Spleen (tissue), 3 donors: ENCODE results near the gene PPM1M.

Source experiments
- POLR2A ChIP-seq, 3 donors: fragments of 450-650 bp; IDR thresholded peaks; one replicate each; pipeline ENCODE4 v1.5.1; 2017; ENCODE audit warnings: antibody characterized with exemption in 3 of 3, mild to moderate bottlenecking in 1 of 3
- POLR2AphosphoS5 ChIP-seq, 3 donors: sonication (generic); formaldehyde crosslinking; IDR thresholded peaks; one replicate each; pipeline ENCODE4 v1.5.1; 2017; ENCODE audit warnings: antibody characterized with exemption in 3 of 3

DNA sequence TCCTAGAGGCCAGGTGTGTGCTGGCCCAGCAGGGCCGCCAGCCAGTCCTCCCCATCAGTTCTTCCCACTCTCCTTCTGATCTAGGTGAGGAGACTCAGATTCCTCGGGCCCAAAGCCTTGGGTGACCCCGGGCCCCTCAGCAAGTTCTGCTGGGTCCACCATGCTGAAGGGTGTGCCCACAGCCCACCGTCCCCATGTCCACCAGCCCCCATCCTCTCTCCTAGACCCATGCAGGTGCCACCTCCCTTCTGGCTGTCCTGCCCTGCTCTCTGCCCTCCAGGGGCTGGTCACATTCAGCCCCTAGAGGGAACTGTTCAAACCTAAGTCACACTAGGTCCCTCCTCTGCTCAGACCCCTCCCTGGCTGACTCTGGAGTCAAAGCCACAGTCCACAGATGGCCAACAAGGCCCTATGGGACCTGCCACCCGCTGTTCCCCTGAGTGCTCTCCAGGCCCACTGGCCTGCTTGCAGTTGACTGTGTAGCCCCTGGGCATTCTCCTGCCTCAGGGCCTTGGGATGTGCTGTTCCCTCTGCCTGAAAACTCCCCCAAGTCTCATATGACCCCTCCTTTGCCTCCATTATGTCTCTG is 19.2 kb upstream of the PPM1M start:
- TF ChIP-seq POLR2AphosphoS5 (IDR thresholded peaks at IDR 0.05): peak in 1 of 3 donors; percentile 20
- TF ChIP-seq POLR2A (IDR thresholded peaks at IDR 0.05): no peak
